Camera-type eye (tissue), 1 donor: ENCODE results near the gene HSPA1A. TPM values are rescaled to one million over a fixed set of nuclear protein-coding genes. Genes with fewer than 3 reads are reported as not detected.

Source experiments
- total RNA-seq: library from RNA; depleted of rRNA; stranded (reverse); fragments of >200 nt; gene quantifications from one replicate; pipeline ENCODE4 v1.2.3, GENCODE V29; 2014

Gene HSPA1A
- total RNA-seq, result 744 TPM

DNA sequence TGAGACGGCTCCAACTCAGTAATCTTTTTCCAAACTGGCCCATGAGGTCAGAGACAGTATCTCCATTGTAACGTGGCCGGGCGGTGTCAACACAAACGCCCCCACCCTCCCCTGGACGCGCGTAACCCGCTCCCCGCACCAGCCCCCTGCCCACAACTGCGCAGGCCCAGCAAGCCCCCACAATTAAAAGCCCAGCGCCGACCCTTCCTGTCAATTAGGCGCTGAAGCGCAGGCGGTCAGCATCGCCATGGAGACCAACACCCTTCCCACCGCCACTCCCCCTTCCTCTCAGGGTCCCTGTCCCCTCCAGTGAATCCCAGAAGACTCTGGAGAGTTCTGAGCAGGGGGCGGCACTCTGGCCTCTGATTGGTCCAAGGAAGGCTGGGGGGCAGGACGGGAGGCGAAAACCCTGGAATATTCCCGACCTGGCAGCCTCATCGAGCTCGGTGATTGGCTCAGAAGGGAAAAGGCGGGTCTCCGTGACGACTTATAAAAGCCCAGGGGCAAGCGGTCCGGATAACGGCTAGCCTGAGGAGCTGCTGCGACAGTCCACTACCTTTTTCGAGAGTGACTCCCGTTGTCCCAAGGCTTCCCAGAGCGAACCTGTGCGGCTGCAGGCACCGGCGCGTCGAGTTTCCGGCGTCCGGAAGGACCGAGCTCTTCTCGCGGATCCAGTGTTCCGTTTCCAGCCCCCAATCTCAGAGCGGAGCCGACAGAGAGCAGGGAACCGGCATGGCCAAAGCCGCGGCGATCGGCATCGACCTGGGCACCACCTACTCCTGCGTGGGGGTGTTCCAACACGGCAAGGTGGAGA lies at the start of gene HSPA1A, which contains the start of gene HSPA1L:
Gene HSPA1A, plus strand, starts transcription at position 519 of the 814 bp plus-strand sequence. Its CDS starts 214 bp downstream, at position 733.
Gene HSPA1L, minus strand, starts transcription at position 259 of the 814 bp plus-strand sequence. CDS start 3,311 bp downstream, outside the sequence.

DNA sequence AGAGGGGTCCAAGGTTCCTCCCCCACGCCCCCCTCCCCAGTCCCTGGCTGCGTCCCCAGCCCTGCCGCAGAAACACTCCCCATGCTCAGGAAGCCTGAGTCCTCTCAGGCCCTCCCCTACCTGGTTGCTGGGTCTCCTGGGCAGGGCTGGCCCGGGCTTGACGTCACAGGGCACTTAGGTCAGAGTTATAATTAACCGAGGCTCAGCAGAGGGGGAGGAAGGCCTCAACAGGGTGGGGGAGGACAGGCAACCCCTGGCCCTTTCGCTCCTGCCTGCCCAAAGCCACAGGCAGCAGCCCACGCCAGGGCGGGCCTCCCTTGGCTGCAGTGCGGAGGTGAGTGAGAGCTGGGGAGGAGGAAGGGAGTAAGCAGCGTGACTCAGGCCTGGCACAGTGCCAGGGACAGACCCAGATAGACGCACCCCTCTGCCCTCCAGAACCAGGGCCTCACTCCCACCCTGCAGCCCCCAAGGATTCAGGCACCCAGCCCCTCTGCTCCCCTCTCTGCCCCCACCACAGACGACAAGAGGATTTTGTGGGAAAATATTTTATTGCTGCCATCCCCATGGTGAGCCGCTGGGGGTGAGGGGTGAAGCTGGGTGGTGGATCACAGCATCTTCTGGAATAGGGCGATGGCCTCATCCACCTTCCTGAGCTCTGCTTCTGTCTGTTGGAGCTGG lies 38.2 kb upstream of the HSPA1A start, which contains the start of gene VWA7:
Gene VWA7, minus strand, starts transcription at position 340 of the 678 bp plus-strand sequence. CDS start 549 bp downstream, outside the sequence.

DNA sequence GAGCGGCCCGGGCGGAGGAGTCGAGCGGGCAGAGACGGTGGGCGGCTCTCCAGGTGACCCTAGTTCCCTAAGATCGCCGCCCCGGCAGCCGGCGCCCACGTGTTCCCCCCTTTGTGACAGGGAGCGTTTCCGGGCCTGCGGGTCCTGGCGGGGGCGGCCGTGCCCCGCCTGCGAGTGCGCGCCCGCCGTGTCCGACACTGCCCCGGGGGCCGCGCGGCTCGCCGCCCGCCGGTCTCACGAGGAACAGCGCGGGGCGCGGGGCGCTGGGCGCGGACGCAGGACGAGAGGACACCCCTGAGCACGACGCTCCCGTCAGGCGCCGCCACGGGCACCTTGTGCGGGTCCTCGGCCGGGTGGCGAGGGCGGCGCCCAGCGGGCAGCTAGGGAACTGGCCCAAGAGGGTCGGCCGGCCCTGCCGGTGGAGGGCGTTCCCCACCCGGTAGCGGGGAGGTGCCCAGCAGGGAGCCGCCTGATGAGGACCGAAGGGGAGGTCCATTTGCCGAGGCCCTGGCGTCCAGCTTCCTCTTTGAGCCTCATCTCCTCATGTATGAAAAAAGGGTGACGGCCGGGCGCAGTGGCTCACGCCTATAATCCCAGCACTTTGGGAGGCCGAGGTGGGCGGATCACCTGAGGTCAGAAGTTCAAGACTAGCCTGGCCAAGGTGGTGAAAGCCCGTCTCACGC lies 19.6 kb upstream of the HSPA1A start, which contains the start of gene VARS1:
Gene VARS1, minus strand, starts transcription at position 137 of the 683 bp plus-strand sequence. CDS start 535 bp downstream, outside the sequence.

DNA sequence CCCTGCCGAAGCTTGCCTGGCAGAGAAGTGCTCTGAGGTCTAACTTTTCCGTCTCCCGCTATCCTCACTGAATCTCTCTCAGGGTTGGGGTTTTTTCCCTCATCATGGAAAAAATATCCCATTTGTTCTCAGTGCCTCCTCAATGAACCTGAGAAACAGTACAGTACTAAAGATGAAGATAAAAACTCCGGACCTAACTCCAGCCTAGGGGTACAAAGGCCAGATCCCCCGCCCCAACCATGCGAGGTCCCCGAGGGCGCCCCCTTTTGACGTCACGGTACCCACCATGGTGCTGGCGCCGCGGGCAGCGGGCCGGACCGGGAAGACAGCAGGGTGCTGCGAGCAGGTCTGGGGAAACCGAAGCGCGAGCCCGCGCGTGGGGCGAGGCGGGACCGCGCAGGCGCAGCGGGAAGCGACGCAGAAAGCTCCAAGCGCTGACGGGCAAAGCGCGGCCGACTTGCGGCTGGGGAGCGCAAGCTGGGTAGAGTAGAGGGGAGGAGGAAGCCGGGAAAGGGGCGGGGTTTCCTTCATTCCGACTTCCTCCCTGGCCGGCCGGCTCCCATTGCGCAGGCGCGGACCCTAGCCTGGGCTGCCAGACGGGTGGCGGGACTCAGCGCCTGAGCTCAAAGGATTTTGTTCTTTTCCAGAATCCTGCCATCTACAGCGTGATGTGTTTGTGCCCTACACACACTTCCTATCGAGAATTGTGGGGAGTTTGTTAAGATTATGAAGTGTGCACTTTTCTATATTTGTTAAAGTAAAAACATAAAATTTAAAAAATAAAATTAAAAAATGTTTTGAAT lies 8.7 kb upstream of the HSPA1A start, which contains the start of gene LSM2:
Gene LSM2, minus strand, starts transcription at position 497 of the 803 bp plus-strand sequence. Its CDS starts 209 bp downstream, at position 288.

DNA sequence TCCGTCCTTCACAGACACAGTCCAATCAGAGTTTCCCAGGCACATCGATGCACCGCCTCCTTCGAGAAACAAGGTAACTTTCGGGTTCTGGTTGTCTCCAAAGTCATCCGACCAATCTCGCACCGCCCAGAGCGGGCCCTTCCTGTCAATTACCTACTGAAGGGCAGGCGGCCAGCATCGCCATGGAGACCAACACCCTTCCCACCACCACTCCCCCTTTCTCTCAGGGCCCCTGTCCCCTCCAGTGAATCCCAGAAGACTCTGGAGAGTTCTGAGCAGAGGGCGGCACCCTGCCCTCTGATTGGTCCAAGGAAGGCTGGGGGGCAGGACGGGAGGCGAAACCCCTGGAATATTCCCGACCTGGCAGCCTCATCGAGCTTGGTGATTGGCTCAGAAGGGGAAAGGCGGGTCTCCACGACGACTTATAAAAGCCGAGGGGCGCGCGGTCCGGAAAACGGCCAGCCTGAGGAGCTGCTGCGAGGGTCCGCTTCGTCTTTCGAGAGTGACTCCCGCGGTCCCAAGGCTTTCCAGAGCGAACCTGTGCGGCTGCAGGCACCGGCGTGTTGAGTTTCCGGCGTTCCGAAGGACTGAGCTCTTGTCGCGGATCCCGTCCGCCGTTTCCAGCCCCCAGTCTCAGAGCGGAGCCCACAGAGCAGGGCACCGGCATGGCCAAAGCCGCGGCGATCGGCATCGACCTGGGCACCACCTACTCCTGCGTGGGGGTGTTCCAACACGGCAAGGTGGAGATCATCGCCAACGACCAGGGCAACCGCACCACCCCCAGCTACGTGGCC lies 12.1 kb downstream of the HSPA1A start, which contains the start of gene HSPA1B:
Gene HSPA1B, plus strand, starts transcription at position 453 of the 794 bp plus-strand sequence. Its CDS starts 213 bp downstream, at position 666.

DNA sequence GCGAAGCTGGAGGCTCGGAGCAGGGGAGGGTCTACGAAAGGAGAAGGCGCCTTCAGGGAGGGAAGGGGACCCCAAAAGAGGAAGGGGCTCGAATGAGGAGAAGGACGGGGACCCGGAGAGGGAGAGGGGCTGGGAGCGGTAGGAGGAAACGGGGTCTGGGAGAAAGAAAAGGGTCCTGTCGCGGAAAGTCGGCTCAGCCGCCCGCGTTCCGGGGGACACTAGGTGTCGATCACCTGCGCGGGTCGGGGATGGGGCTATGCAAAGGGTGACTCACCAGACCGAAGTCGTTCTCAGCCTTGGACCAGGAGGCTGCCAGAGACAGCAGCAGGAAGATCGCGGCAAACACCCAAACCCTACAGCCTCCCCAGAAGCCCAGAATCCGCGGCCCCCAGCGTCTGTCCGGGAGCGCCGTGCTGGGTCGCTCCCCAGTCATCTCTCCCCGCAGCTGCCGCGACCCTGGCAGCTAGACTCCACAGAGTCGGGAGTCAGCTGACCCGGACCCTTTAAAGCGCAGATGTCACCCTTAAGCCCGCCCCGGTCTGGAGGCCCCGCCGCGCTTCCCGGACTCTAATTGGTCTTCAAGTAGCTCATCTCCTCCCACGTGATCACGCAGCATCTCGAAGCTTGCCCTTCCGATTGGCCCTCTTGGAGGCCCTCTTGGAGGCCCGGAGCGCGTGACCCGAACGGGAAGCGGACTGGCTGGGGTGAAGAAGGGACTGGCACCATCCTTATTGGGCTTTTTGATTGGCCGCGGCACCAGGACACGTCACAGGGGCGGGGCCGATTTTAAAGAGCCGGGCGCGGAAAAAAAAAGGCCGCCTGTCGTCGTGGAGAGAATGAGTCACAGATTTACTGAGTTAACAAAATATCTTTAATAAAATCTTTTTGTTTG lies 47.2 kb downstream of the HSPA1A start, which contains the start of gene NEU1:
Gene NEU1, minus strand, starts transcription at position 478 of the 892 bp plus-strand sequence. Its CDS starts 45 bp downstream, at position 433.

Other genes with a start within 250 kb of the HSPA1A start
- gene LTA, start 243.3 kb upstream of the HSPA1A start, total RNA-seq, result not detected
- not detected for gene TNF, start 240.0 kb upstream of the HSPA1A start, total RNA-seq
- gene LTB, start 233.1 kb upstream of the HSPA1A start, total RNA-seq, result 1.4 TPM
- 11.2 TPM for gene LST1, start 229.3 kb upstream of the HSPA1A start, total RNA-seq
- not detected for gene NCR3, start 222.5 kb upstream of the HSPA1A start, total RNA-seq
- 10.5 TPM for gene AIF1, start 200.3 kb upstream of the HSPA1A start, total RNA-seq
- gene PRRC2A, start 194.8 kb upstream of the HSPA1A start, total RNA-seq, result 88.1 TPM
- gene BAG6, start 162.9 kb upstream of the HSPA1A start, total RNA-seq, result 226 TPM
- 1.0 TPM for gene APOM, start 159.6 kb upstream of the HSPA1A start, total RNA-seq
- gene C6orf47, start 154.8 kb upstream of the HSPA1A start, total RNA-seq, result 19.6 TPM
- gene GPANK1, start 150.5 kb upstream of the HSPA1A start, total RNA-seq, result 18.6 TPM
- 108 TPM for gene CSNK2B, start 149.5 kb upstream of the HSPA1A start, total RNA-seq
- 2.3 TPM for gene LY6G5B, start 145.6 kb upstream of the HSPA1A start, total RNA-seq
- gene LY6G5C, start 134.5 kb upstream of the HSPA1A start, total RNA-seq, result 1.9 TPM
- 53.2 TPM for gene ABHD16A, start 112.2 kb upstream of the HSPA1A start, total RNA-seq
- not detected for gene LY6G6F, start 108.7 kb upstream of the HSPA1A start, total RNA-seq
- gene LY6G6D, start 100.2 kb upstream of the HSPA1A start, total RNA-seq, result not detected
- gene LY6G6C, start 93.8 kb upstream of the HSPA1A start, total RNA-seq, result not detected
- 0.55 TPM for gene MPIG6B, start 92.2 kb upstream of the HSPA1A start, total RNA-seq
- 108 TPM for gene DDAH2, start 86.2 kb upstream of the HSPA1A start, total RNA-seq
- gene CLIC1, start 79.0 kb upstream of the HSPA1A start, total RNA-seq, result 89.1 TPM
- gene MSH5, start 75.5 kb upstream of the HSPA1A start, total RNA-seq, result 16.5 TPM
- gene SAPCD1, start 52.9 kb upstream of the HSPA1A start, total RNA-seq, result 3.8 TPM
- gene VWA7, start 38.2 kb upstream of the HSPA1A start, total RNA-seq, result 0.88 TPM
- 43.6 TPM for gene VARS1, start 19.8 kb upstream of the HSPA1A start, total RNA-seq
- 21.4 TPM for gene LSM2, start 8.6 kb upstream of the HSPA1A start, total RNA-seq
- gene HSPA1L, start 260 bp upstream of the HSPA1A start, total RNA-seq, result 4.8 TPM
- 869 TPM for gene HSPA1B, start 12.2 kb downstream of the HSPA1A start, total RNA-seq
- gene NEU1, start 47.3 kb downstream of the HSPA1A start, total RNA-seq, result 32.8 TPM
- 3.0 TPM for gene SLC44A4, start 63.5 kb downstream of the HSPA1A start, total RNA-seq
- 86.3 TPM for gene EHMT2, start 82.2 kb downstream of the HSPA1A start, total RNA-seq
- 17.9 TPM for gene ZBTB12, start 86.5 kb downstream of the HSPA1A start, total RNA-seq
- gene C2, start 112.2 kb downstream of the HSPA1A start, total RNA-seq, result 6.2 TPM
- 14.6 TPM for gene CFB, start 130.6 kb downstream of the HSPA1A start, total RNA-seq
- 54.3 TPM for gene NELFE, start 143.4 kb downstream of the HSPA1A start, total RNA-seq
- 47.2 TPM for gene SKIC2, start 143.6 kb downstream of the HSPA1A start, total RNA-seq
- gene DXO, start 156.6 kb downstream of the HSPA1A start, total RNA-seq, result 20.6 TPM
- 29.9 TPM for gene C4A, start 166.5 kb downstream of the HSPA1A start, total RNA-seq
- gene C4B, start 199.3 kb downstream of the HSPA1A start, total RNA-seq, result 12.1 TPM
- 0.22 TPM for gene CYP21A2, start 222.9 kb downstream of the HSPA1A start, total RNA-seq